Upper lobe of right lung (tissue), 1 donor: ENCODE data around the gene NET1. TPM values are rescaled to one million over a fixed set of nuclear protein-coding genes. Genes with fewer than 3 reads are reported as not detected.

Experiments
- ATAC-seq: fragments of 200-7000 bp; cut with Tn5 transposase; one replicate; pipeline ENCODE4 v1.9.1; 2020; ENCODE audit warnings: mild to moderate bottlenecking, moderate library complexity
- DNase-seq: peaks from one replicate; pipeline ENCODE4 v3.0.0-alpha.2; 2020
- H3K27ac ChIP-seq: fragments of 200-600 bp; one replicate; pipeline ENCODE4 v1.8.0; 2022
- H3K27me3 ChIP-seq: fragments of 200-600 bp; one replicate; pipeline ENCODE4 v1.8.0; 2022; ENCODE audit warnings: mild to moderate bottlenecking
- H3K36me3 ChIP-seq: fragments of 200-600 bp; one replicate; pipeline ENCODE4 v1.8.0; 2022
- H3K4me1 ChIP-seq: fragments of 200-600 bp; one replicate; pipeline ENCODE4 v1.8.0; 2022
- H3K4me3 ChIP-seq: fragments of 200-600 bp; one replicate; pipeline ENCODE4 v1.8.0; 2022; ENCODE audit warnings: mild to moderate bottlenecking
- H3K9me3 ChIP-seq: fragments of 200-600 bp; one replicate; pipeline ENCODE4 v1.8.0; 2022
- intact Hi-C: fragments of 100-400 bp; cut with DNase I; formaldehyde crosslinking; loops from one replicate; pipeline ENCODE4 v1.11.0; 2022
- total RNA-seq: library from RNA; stranded (reverse); fragmentation: NEBNext Ultra II Directional; extraction: Animal tissue kit (Norgen Biotek cat#: 25700); gene quantifications from one replicate; pipeline ENCODE4 v1.2.1, GENCODE V29; 2021
- TF ChIP-seq, protein P1 (sequence below): fragments of 200-600 bp; IDR thresholded peaks from one replicate; pipeline ENCODE4 v1.8.0; 2022; ENCODE audit warnings: antibody characterized with exemption
- donor health status: DM: no; HTN: yes; CAD: no; lungs with severe emphysema.

The NET1 gene
- total RNA-seq, 1 donor from 2014 or later = 42.8 TPM

DNA sequence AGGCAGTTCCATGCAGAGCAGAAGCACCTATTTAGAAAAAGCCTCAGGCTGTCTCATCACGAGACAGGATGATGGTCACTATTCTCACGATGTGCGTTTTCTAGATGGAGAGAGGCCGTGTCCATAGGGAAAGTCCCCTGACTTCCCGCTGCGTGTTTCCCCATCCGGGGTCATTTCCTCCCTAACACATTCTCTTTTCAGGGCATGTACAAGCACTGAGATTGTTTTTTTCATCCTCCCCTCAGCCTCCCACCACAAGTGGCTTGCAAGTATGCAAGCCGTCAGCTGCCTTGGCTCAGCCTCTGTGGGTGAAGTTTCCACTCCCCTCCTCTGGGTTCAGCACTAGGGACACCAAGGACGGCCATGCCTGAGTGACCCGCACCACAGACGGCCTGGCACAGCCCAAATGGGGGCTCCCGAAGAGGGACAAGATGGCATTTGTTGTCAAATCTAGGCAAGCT lies 89.7 kb downstream of the NET1 start:
- intact Hi-C loops = no loop called here
- H3K9me3 ChIP-seq = no peaks in the 10 kb centered on the region
- H3K36me3 ChIP-seq = no peaks in the 10 kb centered on the region
- peaks cover 7% of the 10 kb centered on the region for H3K4me1 ChIP-seq
- TF ChIP-seq, protein P1, sequence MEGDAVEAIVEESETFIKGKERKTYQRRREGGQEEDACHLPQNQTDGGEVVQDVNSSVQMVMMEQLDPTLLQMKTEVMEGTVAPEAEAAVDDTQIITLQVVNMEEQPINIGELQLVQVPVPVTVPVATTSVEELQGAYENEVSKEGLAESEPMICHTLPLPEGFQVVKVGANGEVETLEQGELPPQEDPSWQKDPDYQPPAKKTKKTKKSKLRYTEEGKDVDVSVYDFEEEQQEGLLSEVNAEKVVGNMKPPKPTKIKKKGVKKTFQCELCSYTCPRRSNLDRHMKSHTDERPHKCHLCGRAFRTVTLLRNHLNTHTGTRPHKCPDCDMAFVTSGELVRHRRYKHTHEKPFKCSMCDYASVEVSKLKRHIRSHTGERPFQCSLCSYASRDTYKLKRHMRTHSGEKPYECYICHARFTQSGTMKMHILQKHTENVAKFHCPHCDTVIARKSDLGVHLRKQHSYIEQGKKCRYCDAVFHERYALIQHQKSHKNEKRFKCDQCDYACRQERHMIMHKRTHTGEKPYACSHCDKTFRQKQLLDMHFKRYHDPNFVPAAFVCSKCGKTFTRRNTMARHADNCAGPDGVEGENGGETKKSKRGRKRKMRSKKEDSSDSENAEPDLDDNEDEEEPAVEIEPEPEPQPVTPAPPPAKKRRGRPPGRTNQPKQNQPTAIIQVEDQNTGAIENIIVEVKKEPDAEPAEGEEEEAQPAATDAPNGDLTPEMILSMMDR = no peak
- no peak for DNase-seq
- ATAC-seq = peak; percentile 35
- H3K4me3 ChIP-seq = no peak overlapping the region
- H3K27ac ChIP-seq = no peak overlapping the region
- H3K27me3 ChIP-seq = no peaks in the 10 kb centered on the region

DNA sequence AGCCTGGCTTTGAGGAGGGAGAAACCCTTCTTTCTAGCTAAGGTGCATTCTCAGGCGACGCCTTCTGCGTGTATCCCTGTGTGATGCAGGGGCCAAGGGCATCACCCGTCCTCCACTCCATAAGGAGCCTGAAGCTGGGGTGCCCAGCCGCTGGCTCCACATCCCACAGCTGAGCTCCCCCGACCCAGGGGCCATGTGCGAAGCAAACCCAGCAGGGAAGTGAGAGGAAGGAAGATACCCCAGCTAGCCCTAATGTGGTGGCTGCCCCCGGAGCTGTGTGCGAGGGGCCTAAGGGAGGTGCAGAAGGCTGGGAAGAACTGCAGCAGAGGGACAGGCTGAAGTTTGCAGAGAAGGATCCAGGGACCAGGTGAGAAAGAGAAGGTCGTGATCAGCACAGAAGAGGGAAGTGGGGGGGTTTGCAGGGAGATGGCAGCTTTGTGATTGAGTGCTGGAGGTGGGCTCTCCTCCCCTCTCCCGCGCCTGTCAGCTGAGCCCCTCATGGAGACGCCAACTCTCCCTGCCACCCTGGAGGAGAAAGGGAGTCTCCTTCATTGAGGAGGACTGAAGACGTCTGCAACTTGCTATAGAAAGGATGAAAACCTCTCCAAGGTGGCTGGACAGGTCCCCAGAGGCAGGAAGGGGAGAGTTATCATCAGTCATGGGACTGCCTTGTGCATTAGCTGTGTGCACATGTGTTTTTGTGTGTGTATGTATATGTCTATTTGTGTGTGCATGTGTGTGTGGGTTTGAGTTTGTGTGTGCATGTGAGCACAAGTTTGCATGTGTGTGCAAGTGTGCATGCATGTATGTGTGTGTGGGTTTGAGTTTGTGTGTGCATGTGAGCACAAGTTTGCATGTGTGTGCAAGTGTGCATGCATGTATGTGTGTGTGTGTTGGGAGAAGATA lies 90.5 kb downstream of the NET1 start:
- peaks cover 7% of the 10 kb centered on the region for H3K4me1 ChIP-seq
- ATAC-seq (no peak), DNase-seq (no peak)
- no peaks in the 10 kb centered on the region for H3K9me3 ChIP-seq
- intact Hi-C loops = no loop called here
- no peaks in the 10 kb centered on the region for H3K27me3 ChIP-seq
- TF ChIP-seq, protein P1 = no peak
- no peak overlapping the region for H3K4me3 ChIP-seq
- H3K27ac ChIP-seq = no peak overlapping the region
- H3K36me3 ChIP-seq = no peaks in the 10 kb centered on the region

DNA sequence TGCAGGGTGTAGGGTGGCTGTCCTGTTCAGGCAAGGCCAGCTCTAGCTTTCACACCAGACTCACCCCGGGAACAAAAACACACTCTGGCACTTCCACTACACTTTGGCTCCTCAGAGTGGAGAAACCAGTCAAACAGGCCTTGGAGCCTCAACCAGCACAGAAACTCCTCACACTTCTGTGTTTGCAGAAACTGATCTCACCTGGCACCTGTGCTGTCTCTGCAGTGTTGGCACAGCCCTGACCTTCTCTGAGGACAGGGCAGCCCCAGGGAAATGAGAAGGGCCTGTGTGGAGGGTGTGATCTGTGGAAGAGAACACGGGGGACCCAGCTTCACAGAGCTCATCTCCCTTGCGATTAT lies 91.1 kb downstream of the NET1 start:
- intact Hi-C loops = no loop called here
- Histone ChIP-seq H3K4me1 (peaks cover 7% of the 10 kb centered on the region), H3K27ac (no peak overlapping the region), H3K36me3 (no peaks in the 10 kb centered on the region), H3K4me3 (no peak overlapping the region), H3K9me3 (no peaks in the 10 kb centered on the region), H3K27me3 (no peaks in the 10 kb centered on the region)
- TF ChIP-seq, protein P1 = no peak
- ATAC-seq = peak; percentile 85
- DNase-seq = no peak

DNA sequence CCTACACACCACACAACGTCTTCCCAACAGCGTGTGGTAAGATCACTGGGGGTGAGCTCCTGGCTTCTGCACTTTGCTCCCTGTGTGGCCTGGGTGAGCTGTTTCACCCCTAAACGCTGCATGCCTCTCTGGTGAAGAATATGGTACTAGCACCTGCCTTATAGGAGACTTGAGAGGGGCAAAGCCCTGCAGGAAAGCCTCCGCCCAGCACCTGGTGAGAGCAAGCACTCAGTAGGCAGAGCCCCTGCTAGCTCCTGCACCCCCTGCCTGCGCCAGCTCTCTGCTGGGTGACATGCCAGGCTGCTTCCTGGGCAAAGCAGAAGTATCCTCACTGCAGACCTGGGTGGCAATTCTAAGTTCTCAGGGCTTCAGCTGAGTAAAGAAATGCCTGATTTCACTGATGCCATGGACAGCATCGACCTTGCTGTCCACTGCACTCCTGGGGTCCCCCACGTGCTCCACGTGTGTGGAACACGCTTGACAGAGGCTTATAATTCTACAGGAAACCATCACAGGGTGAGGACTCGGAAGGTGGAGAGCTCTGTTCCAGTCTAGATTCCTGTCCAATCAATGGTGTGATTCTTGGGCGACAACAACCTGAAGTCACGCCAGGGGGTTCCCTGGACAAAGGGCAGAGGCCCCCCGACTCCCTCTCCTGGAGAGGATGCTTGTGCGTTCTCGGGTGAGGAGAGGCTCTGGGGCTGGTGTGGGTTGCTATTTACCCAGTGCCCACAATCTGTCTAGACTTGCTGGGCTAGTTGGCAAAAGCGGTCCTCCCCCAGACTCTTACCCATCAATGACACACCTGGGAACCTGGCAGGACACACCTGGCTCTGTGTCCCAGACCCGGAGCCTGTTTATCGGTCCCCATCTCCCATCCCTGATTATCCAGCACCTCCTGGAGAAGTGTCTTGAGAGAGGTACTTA lies 92.1 kb downstream of the NET1 start:
- H3K36me3 ChIP-seq = no peaks in the 10 kb centered on the region
- no peak for ATAC-seq
- intact Hi-C loops = no loop called here
- TF ChIP-seq, protein P1 = no peak
- H3K9me3 ChIP-seq = no peaks in the 10 kb centered on the region
- H3K4me1 ChIP-seq = peaks cover 7% of the 10 kb centered on the region
- no peak overlapping the region for H3K27ac ChIP-seq
- H3K4me3 ChIP-seq = no peak overlapping the region
- peak; percentile 61 for DNase-seq
- H3K27me3 ChIP-seq = no peaks in the 10 kb centered on the region

DNA sequence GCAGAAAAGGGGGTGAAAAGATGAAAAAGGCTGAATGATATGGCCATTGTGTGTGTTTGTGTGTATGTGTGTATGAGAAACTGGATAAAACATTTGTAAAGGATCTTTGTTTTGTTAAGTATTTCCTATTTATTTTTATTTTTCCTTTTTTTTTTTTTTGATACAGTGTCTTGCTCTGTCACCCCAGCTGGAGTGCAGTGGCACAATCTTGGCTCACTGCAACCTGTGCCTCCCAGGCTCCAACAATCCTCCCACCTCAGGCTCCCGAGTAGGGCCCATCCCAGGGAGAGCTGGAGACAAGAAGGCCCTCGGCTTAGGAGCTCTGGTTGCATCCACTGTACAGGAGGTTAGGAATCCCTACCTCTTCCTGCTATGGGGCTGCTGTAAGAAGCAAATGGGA lies 93.9 kb downstream of the NET1 start:
- Histone ChIP-seq H3K27me3 (no peaks in the 10 kb centered on the region), H3K4me1 (peaks cover 7% of the 10 kb centered on the region), H3K4me3 (no peak overlapping the region), H3K27ac (no peak overlapping the region), H3K36me3 (no peaks in the 10 kb centered on the region), H3K9me3 (no peaks in the 10 kb centered on the region)
- DNase-seq (no peak), ATAC-seq (no peak)
- intact Hi-C loops = no loop called here
- TF ChIP-seq, protein P1 = no peak
